AG09319 (cell line): ENCODE results near the gene DHX34.

ENCODE experiments used
- DNase-seq: peaks from one replicate; pipeline ENCODE4 v3.0.0-alpha.2; 2010; ENCODE audit warnings: low read depth; ENCODE audit errors: extremely low read depth
- TF ChIP-seq, protein P1 (sequence below): IDR thresholded peaks from 2 replicates; pipeline ENCODE4 v1.5.1; 2011; ENCODE audit warnings: low read depth, mild to moderate bottlenecking, inconsistent platforms, low read length, moderate library complexity

DHX34 gene

DNA sequence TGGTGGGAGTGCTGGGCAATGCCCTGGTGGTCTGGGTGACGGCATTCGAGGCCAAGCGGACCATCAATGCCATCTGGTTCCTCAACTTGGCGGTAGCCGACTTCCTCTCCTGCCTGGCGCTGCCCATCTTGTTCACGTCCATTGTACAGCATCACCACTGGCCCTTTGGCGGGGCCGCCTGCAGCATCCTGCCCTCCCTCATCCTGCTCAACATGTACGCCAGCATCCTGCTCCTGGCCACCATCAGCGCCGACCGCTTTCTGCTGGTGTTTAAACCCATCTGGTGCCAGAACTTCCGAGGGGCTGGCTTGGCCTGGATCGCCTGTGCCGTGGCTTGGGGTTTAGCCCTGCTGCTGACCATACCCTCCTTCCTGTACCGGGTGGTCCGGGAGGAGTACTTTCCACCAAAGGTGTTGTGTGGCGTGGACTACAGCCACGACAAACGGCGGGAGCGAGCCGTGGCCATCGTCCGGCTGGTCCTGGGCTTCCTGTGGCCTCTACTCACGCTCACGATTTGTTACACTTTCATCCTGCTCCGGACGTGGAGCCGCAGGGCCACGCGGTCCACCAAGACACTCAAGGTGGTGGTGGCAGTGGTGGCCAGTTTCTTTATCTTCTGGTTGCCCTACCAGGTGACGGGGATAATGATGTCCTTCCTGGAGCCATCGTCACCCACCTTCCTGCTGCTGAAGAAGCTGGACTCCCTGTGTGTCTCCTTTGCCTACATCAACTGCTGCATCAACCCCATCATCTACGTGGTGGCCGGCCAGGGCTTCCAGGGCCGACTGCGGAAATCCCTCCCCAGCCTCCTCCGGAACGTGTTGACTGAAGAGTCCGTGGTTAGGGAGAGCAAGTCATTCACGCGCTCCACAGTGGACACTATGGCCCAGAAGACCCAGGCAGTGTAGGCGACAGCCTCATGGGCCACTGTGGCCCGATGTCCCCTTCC lies 28.9 kb upstream of the DHX34 start:
- DNase-seq: no peak
- TF ChIP-seq, protein P1, sequence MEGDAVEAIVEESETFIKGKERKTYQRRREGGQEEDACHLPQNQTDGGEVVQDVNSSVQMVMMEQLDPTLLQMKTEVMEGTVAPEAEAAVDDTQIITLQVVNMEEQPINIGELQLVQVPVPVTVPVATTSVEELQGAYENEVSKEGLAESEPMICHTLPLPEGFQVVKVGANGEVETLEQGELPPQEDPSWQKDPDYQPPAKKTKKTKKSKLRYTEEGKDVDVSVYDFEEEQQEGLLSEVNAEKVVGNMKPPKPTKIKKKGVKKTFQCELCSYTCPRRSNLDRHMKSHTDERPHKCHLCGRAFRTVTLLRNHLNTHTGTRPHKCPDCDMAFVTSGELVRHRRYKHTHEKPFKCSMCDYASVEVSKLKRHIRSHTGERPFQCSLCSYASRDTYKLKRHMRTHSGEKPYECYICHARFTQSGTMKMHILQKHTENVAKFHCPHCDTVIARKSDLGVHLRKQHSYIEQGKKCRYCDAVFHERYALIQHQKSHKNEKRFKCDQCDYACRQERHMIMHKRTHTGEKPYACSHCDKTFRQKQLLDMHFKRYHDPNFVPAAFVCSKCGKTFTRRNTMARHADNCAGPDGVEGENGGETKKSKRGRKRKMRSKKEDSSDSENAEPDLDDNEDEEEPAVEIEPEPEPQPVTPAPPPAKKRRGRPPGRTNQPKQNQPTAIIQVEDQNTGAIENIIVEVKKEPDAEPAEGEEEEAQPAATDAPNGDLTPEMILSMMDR: no peak

DNA sequence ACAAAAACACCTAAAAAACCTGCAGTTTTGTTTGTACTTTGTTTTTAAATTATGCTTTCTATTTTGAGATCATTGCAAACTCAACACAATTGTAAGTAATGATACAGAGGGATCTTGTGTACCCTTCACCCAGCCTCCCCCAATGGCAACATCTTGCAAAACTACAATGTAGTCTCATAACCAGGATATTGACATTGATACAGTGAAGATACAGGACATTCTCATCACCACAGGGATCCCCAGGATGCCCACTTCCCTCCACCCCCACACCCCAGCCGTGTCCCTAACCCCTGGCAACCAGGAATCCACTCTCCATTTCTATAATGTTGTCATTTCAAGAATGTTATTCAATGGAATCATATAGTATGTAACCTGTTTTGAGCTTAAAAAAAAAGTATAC lies 27.5 kb upstream of the DHX34 start:
- TF ChIP-seq, protein P1: no peak
- no peak for DNase-seq

DNA sequence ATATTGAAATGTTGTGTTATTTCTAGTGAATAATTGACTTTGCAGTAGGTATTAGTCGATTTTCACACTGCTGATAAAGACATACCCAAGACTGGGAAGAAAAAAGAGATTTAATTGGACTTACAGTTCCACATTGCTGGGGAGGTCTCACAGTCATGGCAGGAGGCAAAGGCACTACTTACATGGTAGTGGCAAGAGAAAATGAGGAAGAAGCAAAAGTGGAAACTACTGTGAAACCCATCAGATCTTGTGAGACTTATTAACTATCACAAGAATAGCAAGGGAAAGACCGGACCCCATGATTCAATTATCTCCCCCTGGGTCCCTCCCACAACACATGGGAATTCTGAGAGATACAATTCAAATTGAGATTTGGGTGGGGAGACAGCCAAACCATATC lies 27.1 kb upstream of the DHX34 start:
- TF ChIP-seq, protein P1: no peak
- no peak for DNase-seq

DNA sequence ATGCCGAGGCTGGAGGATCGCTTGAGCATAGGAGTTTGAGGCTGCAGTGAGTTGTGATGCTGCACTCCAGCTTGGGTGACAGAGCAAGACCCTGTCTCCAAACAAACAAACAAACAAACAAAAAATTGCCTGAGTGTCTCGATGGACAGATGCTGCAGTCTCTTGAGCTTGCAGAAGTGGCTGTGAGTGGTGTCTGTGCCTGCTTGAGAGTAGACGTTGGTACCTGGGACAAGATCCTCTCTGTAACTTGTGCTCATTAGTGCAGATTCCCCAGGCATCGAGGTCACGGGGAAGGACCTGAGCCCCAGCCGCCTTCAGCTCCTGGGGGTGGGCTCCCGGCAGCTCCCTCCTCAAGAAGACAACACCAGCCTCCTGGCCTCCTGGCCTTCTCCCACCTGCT lies 25.7 kb upstream of the DHX34 start:
- TF ChIP-seq, protein P1: no peak
- DNase-seq: no peak

DNA sequence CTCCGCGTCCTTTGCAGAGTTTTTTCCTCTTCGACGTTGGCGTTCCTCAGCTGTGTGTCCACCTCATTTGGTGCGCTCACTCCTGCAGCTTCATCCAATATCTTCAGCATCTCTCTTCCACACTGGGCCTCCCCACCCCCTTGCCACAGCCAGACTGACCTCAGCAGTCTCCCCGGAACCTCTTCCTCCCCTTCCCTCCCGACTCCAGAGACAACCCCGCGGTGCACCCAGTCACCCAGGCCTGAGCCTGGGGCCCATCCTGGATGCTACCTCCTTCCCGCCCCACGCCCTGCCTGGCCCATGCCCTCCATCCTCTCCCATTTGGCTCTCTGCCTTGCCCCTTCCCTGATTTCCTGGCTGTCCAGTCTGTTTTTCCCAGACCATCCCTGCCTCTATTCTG lies 25.2 kb upstream of the DHX34 start:
- no peak for DNase-seq
- TF ChIP-seq, protein P1: no peak

DNA sequence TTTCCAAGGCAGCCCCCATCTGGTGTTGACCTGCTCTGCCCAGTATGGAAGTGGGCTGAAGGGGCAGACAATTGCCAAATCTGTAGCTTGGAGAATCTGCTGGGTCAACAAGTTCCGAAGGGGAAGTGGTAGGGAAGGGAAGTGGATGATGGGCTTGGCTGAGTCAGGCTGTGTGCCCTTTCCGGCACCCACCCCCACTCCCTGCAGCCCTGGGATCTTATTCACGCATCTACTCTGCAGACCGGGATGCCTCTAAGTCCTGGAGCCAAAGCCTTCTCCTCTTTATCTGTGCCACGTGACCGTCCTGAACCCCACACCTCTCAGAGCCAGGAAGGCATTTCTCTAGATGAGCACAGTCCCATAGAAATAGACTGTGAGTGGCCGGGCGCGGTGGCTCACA lies 24.6 kb upstream of the DHX34 start:
- DNase-seq: no peak
- TF ChIP-seq, protein P1: no peak

DNA sequence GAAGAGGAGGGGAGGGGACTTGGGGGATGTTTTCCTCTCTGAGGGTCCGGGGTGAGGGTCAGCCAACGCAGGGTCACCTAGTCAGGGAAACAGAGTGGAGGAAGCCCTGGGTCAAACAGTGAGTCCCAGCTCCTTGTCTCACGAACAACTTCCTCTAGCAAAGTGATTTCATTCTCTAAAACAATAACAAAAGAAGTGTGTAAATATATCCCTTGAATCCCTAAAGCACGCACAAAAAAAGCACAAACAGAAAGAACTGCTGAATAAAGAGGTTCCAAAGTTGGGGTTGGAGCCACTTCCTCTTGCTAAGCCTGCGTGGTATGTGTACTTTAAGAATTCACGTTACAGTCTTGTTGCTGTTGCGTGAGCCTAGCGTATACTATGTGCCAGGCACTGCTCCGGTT lies 18.6 kb upstream of the DHX34 start:
- TF ChIP-seq, protein P1: no peak
- DNase-seq: no peak
